ENCODE measurements around the gene EIF5A2.

Gene EIF5A2

DNA sequence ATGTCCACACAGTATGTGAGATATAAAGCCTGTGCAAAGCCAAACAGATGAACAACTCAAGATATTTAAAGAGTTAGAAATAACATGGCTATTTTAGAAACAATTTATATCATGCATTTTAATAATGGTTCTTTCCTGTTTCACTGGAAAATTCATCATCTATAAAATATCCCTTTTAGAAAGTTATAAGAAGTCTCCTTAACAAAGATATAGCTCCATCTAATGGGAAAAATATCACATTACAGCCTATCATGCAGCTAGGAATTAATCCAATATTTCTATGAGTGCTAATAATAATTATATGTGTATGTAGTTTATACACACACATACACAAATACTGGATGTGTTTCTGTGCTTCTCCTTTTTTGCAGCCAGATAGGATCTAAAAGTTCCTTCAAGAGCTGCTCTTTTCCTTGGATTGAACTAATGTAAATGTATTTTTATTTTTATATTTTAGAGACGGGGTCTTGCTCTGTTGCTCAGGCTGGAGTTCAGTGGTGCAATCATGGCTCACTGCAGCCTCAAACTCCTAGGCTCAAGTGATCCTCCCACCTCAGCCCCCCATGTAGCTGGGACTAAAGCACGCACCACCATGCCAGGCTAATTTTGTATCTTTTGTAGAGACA is 60.0 kb downstream of the EIF5A2 start:
- no peak for DNase-seq

DNA sequence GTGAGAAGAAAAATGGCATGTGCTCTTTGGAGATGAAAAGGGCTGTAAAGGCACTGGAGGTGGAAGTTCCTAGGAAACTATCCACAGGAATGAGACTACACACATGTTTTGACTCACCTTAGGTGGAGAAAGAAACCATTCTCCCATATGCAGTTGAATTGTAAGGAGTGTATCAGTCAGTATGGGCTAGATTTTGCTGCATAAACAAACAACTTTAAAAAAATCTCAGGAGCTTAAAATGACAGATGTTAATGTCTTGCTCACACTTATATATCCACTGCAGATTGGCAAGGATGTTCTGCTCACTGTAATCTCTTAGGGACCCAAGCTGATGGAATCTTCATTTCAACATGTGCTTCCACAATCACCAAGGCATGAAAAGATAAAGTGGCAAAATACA is 64.1 kb downstream of the EIF5A2 start:
- DNase-seq, result no peak

DNA sequence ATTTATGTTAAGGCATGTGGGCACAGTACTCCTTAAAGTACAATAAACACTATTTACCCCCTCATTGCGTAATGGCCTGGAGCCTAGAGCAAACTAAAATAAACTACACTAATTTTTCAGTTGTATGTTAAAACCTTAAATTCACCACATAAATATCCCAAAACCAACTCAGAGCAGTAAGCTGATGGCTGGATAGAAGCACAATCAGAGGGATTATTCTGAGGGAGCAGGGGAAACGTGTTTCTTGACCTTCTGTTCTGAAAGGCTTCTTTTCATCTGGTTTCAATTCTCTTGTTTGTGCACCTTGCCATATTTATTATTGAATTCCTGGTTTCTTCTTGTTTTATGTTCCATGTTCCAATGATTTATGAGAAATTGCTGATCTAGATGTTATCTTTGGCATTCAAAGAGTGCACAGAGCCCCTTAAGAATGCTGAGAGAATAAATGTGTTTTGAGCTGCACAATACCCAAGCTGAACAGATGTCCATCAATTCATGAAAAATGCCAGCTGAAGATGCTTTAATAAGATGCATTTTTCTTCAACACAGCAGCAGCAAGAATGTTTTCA is 68.1 kb downstream of the EIF5A2 start:
- no peak for DNase-seq

DNA sequence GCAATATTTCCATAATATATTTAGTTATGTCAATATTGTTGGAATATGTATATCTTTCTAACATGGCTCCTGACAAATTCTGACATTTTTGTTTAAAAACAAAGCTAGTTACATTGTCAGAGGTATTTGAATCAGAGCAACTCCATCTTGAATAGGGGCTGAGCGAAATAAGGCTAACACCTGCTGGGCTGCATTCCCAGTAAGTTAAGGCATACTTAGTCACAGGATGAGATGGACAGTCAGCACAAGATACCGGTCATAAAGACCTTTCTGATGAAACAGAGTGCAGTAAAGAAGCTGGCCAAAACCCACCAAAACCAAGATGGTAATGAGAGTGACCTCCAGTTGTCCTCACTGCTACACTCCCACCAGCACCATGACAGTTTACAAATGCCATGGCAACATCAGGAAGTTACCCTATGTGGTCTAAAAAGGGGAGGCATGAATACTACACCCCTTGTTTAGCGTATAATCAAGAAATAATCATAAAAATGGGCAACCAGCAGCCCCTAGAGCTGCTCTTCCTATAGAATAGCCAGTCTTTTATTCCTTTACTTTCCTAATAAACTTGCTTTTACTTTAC is 68.8 kb downstream of the EIF5A2 start:
- no peak for DNase-seq

Data from COR-L47 (cell line).